C4-2B (cell line): ENCODE results near the gene GRIK4.

Experiments used
- ZFX ChIP-seq: fragments of 450-650 bp; IDR thresholded peaks from 2 replicates; pipeline ENCODE4 v1.6.1; 2017
- TF ChIP-seq, protein P1 (sequence below): fragments of 450-650 bp; conservative IDR thresholded peaks from 2 replicates; pipeline ENCODE4 v1.5.1; 2017; ENCODE audit warnings: mild to moderate bottlenecking

DNA sequence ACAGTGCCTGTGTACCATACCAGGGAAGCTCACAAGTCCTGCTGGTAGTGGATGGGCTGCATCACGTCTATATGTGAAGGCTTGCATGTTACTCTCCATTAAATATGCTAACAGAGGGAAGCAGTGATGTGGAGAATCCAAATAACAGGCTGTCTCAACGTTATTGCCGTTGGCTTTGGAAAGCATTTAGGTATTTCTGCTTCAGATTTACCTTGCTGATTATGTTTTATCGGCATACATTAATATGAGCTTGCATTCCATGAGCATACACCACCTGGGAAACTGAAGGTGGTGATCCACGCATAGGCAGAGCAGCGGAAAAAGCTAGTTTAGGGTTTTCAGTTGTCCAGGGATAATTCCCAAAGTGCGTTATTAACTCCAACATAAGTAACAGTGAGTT lies 175.0 kb downstream of the GRIK4 start:
- TF ChIP-seq, protein P1, sequence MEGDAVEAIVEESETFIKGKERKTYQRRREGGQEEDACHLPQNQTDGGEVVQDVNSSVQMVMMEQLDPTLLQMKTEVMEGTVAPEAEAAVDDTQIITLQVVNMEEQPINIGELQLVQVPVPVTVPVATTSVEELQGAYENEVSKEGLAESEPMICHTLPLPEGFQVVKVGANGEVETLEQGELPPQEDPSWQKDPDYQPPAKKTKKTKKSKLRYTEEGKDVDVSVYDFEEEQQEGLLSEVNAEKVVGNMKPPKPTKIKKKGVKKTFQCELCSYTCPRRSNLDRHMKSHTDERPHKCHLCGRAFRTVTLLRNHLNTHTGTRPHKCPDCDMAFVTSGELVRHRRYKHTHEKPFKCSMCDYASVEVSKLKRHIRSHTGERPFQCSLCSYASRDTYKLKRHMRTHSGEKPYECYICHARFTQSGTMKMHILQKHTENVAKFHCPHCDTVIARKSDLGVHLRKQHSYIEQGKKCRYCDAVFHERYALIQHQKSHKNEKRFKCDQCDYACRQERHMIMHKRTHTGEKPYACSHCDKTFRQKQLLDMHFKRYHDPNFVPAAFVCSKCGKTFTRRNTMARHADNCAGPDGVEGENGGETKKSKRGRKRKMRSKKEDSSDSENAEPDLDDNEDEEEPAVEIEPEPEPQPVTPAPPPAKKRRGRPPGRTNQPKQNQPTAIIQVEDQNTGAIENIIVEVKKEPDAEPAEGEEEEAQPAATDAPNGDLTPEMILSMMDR, result no peak
- no peak for TF ChIP-seq ZFX
